Measurements from ENCODE around the gene NFE2L1.

Gene NFE2L1

GRCh38 chr17:48037036-48037837, 10.9 kb upstream of the NFE2L1 start, which contains the start of gene COPZ2:
Gene COPZ2, minus strand, starts transcription at chr17:48037797. Its CDS starts 20 bp downstream, at chr17:48037777.
- no peak within 1 kb of the TSS for H3K27ac ChIP-seq (ENCODE audit: low read length)

DNA sequence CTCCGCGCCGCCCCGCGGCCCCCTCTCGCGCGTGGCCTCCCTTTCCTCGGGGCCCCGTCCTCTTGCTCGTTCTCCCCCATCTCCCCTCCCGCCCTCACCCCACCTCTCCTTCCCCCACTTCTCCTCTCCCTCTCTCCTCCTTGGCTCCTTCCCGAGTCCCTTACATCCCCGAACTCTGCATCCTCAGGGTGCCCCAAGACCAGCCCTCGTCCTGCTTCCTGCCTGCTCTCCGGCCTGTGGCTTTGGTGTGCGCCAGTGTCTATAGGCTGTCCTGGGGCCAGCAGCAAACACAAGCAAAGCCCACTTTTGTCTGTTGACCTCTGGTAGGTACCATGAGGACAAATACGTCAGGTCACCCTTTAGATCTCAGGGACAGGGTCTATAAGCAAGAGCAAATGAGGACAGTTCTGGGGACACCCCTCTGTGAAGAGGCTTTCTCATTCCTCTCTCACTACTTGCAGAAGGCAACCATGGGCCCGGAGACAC, 10.3 kb upstream of the NFE2L1 start:
- H3K9ac ChIP-seq (ENCODE audit: low read length) = peak overlapping the region; percentile 66
- peak overlapping the region; percentile 86 for H3K4me3 ChIP-seq (ENCODE audit: low read length)
- H2AFZ ChIP-seq (ENCODE audit: low read depth, low read length) = peak overlapping the region; percentile 96
- H3K79me2 ChIP-seq (ENCODE audit: low read length) = no peaks in the 10 kb centered on the region
- no peak for TF ChIP-seq EZH2phosphoT487 (IDR thresholded peaks at IDR 0.05; ENCODE audit: low read depth)
- peak overlapping the region; percentile 100 for H3K4me2 ChIP-seq (ENCODE audit: low read length)
- no peaks in the 10 kb centered on the region for H3K36me3 ChIP-seq (replicated peaks; ENCODE audit: low read depth, low read length)
- H3K27ac ChIP-seq (ENCODE audit: low read length) = no peak overlapping the region
- H3K9me3 ChIP-seq (ENCODE audit: insufficient read depth, low read length) = no peaks in the 10 kb centered on the region
- no peaks in the 10 kb centered on the region for H4K20me1 ChIP-seq (ENCODE audit: insufficient read depth, low read length)
- peaks cover 22% of the 10 kb centered on the region for H3K4me1 ChIP-seq (ENCODE audit: low read length)
- no peaks in the 10 kb centered on the region for H3K27me3 ChIP-seq (ENCODE audit: low read depth, low read length)

More at GRCh38 chr17:48037036-48037837, 10.9 kb upstream of the NFE2L1 start, which contains the start of gene COPZ2:
- Histone ChIP-seq H3K9me3 (ENCODE audit: insufficient read depth, low read length) (no peaks in the 10 kb centered on the region), H3K27me3 (ENCODE audit: low read depth, low read length) (no peaks in the 10 kb centered on the region), H3K4me3 (ENCODE audit: low read length) (peak within 1 kb of the TSS; percentile 86), H3K79me2 (ENCODE audit: low read length) (no peaks in the 10 kb centered on the region), H3K9ac (ENCODE audit: low read length) (peak within 1 kb of the TSS; percentile 84), H2AFZ (ENCODE audit: low read depth, low read length) (peak within 1 kb of the TSS; percentile 96), H3K4me2 (ENCODE audit: low read length) (peak within 1 kb of the TSS; percentile 100), H4K20me1 (ENCODE audit: insufficient read depth, low read length) (no peaks in the 10 kb centered on the region), H3K36me3 (replicated peaks; ENCODE audit: low read depth, low read length) (no peaks in the 10 kb centered on the region), H3K4me1 (ENCODE audit: low read length) (peaks cover 22% of the 10 kb centered on the region)
- TF ChIP-seq CTCF (IDR thresholded peaks at IDR 0.05; ENCODE audit: low read depth, low read length) (peak; percentile 73), EZH2phosphoT487 (IDR thresholded peaks at IDR 0.05; ENCODE audit: low read depth) (no peak)

GRCh38 chr17:48038687-48039086, 9.5 kb upstream of the NFE2L1 start:
- Histone ChIP-seq H3K36me3 (replicated peaks; ENCODE audit: low read depth, low read length) (no peaks in the 10 kb centered on the region), H3K4me1 (ENCODE audit: low read length) (peaks cover 22% of the 10 kb centered on the region), H3K4me2 (ENCODE audit: low read length) (peak overlapping the region; percentile 100), H3K9ac (ENCODE audit: low read length) (no peak overlapping the region), H2AFZ (ENCODE audit: low read depth, low read length) (no peak overlapping the region), H3K27ac (ENCODE audit: low read length) (no peak overlapping the region), H3K79me2 (ENCODE audit: low read length) (no peaks in the 10 kb centered on the region), H3K4me3 (ENCODE audit: low read length) (no peak overlapping the region), H3K9me3 (ENCODE audit: insufficient read depth, low read length) (no peaks in the 10 kb centered on the region), H4K20me1 (ENCODE audit: insufficient read depth, low read length) (no peaks in the 10 kb centered on the region), H3K27me3 (ENCODE audit: low read depth, low read length) (no peaks in the 10 kb centered on the region)
- TF ChIP-seq CTCF (IDR thresholded peaks at IDR 0.05; ENCODE audit: low read depth, low read length) = no peak
- no peak for TF ChIP-seq EZH2phosphoT487 (IDR thresholded peaks at IDR 0.05; ENCODE audit: low read depth)

GRCh38 chr17:48043176-48043575, 5.0 kb upstream of the NFE2L1 start:
- Histone ChIP-seq H3K27ac (ENCODE audit: low read length) (no peak overlapping the region), H3K4me1 (ENCODE audit: low read length) (peaks cover 18% of the 10 kb centered on the region), H2AFZ (ENCODE audit: low read depth, low read length) (no peak overlapping the region), H3K79me2 (ENCODE audit: low read length) (peaks cover 18% of the 10 kb centered on the region), H3K4me2 (ENCODE audit: low read length) (no peak overlapping the region), H3K9ac (ENCODE audit: low read length) (no peak overlapping the region), H3K4me3 (ENCODE audit: low read length) (no peak overlapping the region), H3K27me3 (ENCODE audit: low read depth, low read length) (no peaks in the 10 kb centered on the region), H3K36me3 (replicated peaks; ENCODE audit: low read depth, low read length) (peaks cover 3% of the 10 kb centered on the region), H3K9me3 (ENCODE audit: insufficient read depth, low read length) (no peaks in the 10 kb centered on the region), H4K20me1 (ENCODE audit: insufficient read depth, low read length) (no peaks in the 10 kb centered on the region)
- TF ChIP-seq EZH2phosphoT487 (IDR thresholded peaks at IDR 0.05; ENCODE audit: low read depth) (no peak), CTCF (IDR thresholded peaks at IDR 0.05; ENCODE audit: low read depth, low read length) (no peak)

All from OCI-LY3 (cell line).